Measurements from ENCODE around the gene GALNS. TPM values are rescaled to one million over a fixed set of nuclear protein-coding genes. Genes with fewer than 3 reads are reported as not detected.

GALNS gene
- total and polyA plus RNA-seq, 2 experiments from 2014 or later, result 9.7 to 18.8 TPM

GRCh38 chr16:88793251-88793954, 63.3 kb downstream of the GALNS start:
- Histone ChIP-seq H3K4me1 (ENCODE audit: insufficient read depth) (peaks cover 10% of the 10 kb centered on the region; the same call in 1 of the 2 replicates), H3K9me2 (ENCODE audit: insufficient read depth) (no peaks in the 10 kb centered on the region), H4K20me1 (replicated peaks; ENCODE audit: insufficient read depth) (no peaks in the 10 kb centered on the region), H3F3A (replicated peaks; ENCODE audit: low read depth) (peaks cover 8% of the 10 kb centered on the region; the same call in 1 of the 2 replicates), H3K27me3 (ENCODE audit: insufficient read depth) (no peaks in the 10 kb centered on the region), H3K27ac (ENCODE audit: low read depth) (no peak overlapping the region), H3K79me2 (replicated peaks; ENCODE audit: insufficient read depth) (no peaks in the 10 kb centered on the region), H3K4me2 (no peak overlapping the region), H2AFZ (no peak overlapping the region), H3K36me3 (ENCODE audit: insufficient read depth) (no peaks in the 10 kb centered on the region), H3K4me3 (no peak overlapping the region)
- no peak overlapping the region for H3K27ac Mint-ChIP-seq
- TF ChIP-seq STAT1 (IDR thresholded peaks at IDR 0.05; ENCODE audit: unreplicated experiment), result no peak
- no peak for TF ChIP-seq ETS1 (IDR thresholded peaks at IDR 0.05)
- no peak for TF ChIP-seq REST (IDR thresholded peaks at IDR 0.05; ENCODE audit: unreplicated experiment)
- TF ChIP-seq, protein P1, sequence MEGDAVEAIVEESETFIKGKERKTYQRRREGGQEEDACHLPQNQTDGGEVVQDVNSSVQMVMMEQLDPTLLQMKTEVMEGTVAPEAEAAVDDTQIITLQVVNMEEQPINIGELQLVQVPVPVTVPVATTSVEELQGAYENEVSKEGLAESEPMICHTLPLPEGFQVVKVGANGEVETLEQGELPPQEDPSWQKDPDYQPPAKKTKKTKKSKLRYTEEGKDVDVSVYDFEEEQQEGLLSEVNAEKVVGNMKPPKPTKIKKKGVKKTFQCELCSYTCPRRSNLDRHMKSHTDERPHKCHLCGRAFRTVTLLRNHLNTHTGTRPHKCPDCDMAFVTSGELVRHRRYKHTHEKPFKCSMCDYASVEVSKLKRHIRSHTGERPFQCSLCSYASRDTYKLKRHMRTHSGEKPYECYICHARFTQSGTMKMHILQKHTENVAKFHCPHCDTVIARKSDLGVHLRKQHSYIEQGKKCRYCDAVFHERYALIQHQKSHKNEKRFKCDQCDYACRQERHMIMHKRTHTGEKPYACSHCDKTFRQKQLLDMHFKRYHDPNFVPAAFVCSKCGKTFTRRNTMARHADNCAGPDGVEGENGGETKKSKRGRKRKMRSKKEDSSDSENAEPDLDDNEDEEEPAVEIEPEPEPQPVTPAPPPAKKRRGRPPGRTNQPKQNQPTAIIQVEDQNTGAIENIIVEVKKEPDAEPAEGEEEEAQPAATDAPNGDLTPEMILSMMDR (conservative IDR thresholded peaks at IDR 0.05; ENCODE audit: low read depth in 2 of 2), result no peak
- no peak for TF ChIP-seq EZH2phosphoT487 (IDR thresholded peaks at IDR 0.05; ENCODE audit: unreplicated experiment)
- no peak for TF ChIP-seq JUNB (IDR thresholded peaks at IDR 0.05; ENCODE audit: unreplicated experiment)
- no peak for TF ChIP-seq CREB1 (CRISPR knock-in tag; IDR thresholded peaks at IDR 0.05; ENCODE audit: low read depth)
- no peak for TF ChIP-seq ZNF331 (CRISPR knock-in tag; IDR thresholded peaks at IDR 0.05; ENCODE audit: low read depth)
- no peak for TF ChIP-seq ZNF462 (CRISPR knock-in tag; IDR thresholded peaks at IDR 0.05)
- peaks cover 20% of the 10 kb centered on the region; the same call in 2 of the 3 replicates for H3K4me1 Mint-ChIP-seq
- H3K36me3 Mint-ChIP-seq (ENCODE audit: low read depth), result no peaks in the 10 kb centered on the region
- DNase-seq (ENCODE audit: low spot score), result no peak
- H3K27me3 Mint-ChIP-seq (ENCODE audit: insufficient read depth, low read depth, poor library complexity), result peaks cover 19% of the 10 kb centered on the region
- peak; percentile 60 for ATAC-seq
- no peak overlapping the region for H3K4me3 Mint-ChIP-seq
- no peaks in the 10 kb centered on the region for H3K9me3 Mint-ChIP-seq

Measured in GM23338 (cell line).